Heart left ventricle (tissue), 13 donors: Measurements from ENCODE around the gene E4F1.

ENCODE experiments used
- POLR2A ChIP-seq, 2 donors: fragments of 450-650 bp; IDR thresholded peaks; one replicate each; pipeline ENCODE4 v1.6.1; 2017; ENCODE audit warnings: antibody characterized with exemption in 2 of 2, mild to moderate bottlenecking in 2 of 2, moderate library complexity in 2 of 2
- TF ChIP-seq, protein P1 (sequence below), 12 donors: fragments of 200-600 bp; sonication (generic) in 4 of 12; IDR thresholded peaks; one replicate each; pipeline versions ENCODE4 v1.5.0 to v1.8.0; 2018 to 2022; ENCODE audit warnings: antibody characterized with exemption in 12 of 12, mild to moderate bottlenecking in 5 of 12
- donor health status: ischemic (EF 13 %, LVEDD 7.1; RV severe dilation, severe dysfunction).
- donor health status: DM: no; HTN: yes; CAD: no.
- donor health status: DM: no; HTN: no; CAD: no.
- donor health status: ischemic (EF 25% LVEDD 6.9; RV normal size, moderate dysfunction).
- donor health status: ischemic (EF 25% LVEDD 5.7; RV mildly dilated, moderate dysfunction).
- donor health status: ischemic (EF 35%, LVEDD 5.7; RV mildly dilated, moderate dysfunction).
- donor health status: nonischemic (EF 11% LVEDD 7.7; RV severe dilation, severe dysfunction).
- donor health status: DM: yes; HTN: yes; CAD: no.
- donor health status: PGD.
- donor health status: ischemic (EF 29% LVEDD 5.4; RV normal size, mild dysfunction).
- donor health status: nonischemic (EF 23%, LVEDD 6.1; RV moderate dilation, normal function).

DNA sequence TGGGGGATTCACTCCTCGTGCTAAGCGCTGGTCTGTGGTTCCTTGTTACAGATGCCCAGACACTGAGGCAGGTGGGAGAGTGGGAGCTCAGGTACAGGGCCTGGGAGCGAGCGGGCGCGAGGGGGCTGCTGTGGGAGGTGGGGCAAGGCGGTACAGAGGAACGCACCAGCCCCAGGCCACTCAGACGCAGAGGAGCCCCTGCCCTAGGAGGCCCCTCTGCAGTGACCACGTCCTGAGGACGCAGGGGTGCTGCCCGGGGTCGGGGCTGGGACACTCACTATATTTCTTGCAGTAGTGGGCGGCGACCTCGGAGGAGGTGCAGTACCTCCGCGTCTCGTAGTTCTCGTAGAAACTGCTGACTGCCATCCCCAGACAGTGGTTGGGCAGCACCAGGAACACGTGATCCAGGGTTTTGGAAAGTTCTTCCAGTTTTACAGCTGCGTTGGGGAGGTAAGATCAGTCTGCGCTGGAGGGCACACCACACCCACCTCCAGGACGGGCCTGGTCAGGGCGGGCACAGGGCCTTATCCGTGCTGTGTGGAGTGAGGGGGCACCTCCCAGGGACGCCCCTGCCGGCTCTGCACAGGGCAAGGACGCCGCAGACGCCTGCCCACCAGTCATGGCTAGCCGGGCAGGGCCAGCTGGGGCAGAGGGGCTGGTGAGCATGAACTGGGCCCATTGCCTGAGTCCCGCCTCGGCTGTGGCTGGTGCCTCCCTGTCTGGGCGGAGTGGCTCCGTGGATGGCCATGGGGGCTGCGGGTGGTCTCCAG lies 60.8 kb downstream of the E4F1 start:
- TF ChIP-seq, protein P1, sequence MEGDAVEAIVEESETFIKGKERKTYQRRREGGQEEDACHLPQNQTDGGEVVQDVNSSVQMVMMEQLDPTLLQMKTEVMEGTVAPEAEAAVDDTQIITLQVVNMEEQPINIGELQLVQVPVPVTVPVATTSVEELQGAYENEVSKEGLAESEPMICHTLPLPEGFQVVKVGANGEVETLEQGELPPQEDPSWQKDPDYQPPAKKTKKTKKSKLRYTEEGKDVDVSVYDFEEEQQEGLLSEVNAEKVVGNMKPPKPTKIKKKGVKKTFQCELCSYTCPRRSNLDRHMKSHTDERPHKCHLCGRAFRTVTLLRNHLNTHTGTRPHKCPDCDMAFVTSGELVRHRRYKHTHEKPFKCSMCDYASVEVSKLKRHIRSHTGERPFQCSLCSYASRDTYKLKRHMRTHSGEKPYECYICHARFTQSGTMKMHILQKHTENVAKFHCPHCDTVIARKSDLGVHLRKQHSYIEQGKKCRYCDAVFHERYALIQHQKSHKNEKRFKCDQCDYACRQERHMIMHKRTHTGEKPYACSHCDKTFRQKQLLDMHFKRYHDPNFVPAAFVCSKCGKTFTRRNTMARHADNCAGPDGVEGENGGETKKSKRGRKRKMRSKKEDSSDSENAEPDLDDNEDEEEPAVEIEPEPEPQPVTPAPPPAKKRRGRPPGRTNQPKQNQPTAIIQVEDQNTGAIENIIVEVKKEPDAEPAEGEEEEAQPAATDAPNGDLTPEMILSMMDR (IDR thresholded peaks at IDR 0.05): no peak
- no peak for TF ChIP-seq POLR2A (IDR thresholded peaks at IDR 0.05)
